Activated CD8-positive, alpha-beta memory T cell treated with anti-CD3 and anti-CD28 coated beads, Interleukin-2, amount 50 U/mL, for 24 hours (primary cell): ENCODE measurements around the gene VKORC1.
A peak's percentile ranks its signal among the peaks of the same experiment; 100 is the strongest.

Source experiments
- DNase-seq: peaks from one replicate; pipeline ENCODE4 v3.0.0-alpha.2; 2020; ENCODE audit errors: extremely low read depth

Gene VKORC1

DNA sequence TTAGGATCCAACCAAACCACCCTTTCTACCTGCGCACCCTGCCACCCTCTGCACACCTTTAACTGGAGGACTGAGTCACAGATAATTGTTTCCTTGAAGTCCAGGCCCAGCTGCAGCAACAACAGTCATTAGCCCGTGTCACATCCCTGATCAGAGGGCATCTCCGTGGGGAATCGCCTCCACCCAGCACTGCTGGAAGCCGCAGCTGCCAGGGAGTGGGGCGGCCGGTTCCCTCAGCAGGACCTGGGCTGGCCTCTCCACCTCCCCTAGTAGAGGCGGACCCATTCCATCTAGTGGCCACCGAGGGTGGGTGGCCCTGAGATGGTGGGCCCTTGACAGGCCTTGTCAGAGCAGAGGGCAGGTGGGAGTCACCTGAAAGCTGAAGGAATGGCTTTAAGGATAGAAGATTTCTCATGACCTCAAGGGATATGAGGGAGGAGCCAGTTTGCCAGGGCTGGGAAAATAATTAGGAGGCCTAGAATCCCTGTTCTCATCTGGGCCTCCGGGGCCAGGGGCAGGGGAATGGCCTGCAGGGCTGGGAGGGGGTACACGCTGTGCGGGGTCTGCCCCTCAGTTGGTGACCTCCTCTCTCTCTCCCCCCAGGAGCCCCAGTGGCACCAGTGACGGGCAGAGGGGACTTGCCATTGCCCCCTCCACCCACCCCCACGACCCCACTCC is 12.1 kb downstream of the VKORC1 start:
- DNase-seq = no peak

GRCh38 chr16:31081428-31082351 is 12.9 kb downstream of the VKORC1 start:
- no peak for DNase-seq

DNA sequence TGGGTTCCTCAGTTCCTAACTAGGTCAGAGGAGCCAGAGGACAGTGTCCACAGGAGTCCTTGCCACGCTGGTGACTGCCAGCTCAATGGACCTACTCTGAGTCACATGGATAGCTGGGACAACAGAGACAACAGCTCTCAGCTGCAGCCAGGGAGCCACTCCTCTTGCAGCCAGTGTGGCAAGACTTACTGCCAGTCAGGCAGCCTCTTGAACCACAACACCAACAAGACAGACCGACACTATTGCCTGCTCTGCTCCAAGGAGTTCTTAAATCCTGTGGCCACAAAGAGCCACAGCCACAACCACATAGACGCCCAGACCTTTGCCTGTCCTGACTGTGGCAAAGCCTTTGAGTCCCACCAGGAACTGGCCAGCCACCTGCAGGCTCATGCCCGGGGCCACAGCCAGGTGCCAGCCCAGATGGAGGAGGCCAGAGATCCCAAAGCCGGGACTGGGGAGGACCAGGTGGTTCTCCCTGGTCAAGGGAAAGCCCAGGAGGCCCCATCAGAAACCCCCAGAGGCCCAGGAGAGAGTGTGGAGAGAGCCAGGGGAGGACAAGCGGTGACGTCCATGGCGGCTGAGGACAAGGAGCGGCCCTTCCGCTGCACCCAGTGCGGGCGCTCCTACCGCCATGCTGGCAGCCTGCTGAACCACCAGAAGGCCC is 13.7 kb downstream of the VKORC1 start:
- DNase-seq = no peak

DNA sequence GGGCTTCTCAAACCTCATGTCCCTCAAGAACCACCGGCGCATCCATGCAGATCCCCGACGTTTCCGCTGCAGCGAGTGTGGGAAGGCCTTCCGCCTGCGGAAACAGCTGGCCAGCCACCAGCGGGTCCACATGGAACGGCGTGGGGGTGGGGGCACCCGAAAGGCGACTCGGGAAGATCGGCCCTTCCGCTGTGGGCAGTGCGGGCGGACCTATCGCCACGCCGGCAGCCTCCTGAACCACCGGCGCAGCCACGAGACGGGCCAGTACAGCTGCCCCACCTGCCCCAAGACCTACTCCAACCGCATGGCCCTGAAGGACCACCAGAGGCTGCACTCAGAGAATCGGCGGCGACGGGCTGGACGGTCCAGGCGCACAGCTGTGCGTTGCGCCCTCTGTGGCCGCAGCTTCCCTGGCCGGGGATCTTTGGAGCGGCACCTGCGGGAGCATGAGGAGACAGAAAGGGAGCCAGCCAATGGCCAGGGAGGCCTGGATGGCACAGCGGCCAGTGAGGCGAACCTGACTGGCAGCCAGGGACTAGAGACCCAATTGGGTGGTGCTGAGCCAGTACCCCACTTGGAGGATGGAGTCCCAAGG is 14.5 kb downstream of the VKORC1 start:
- DNase-seq = no peak

- no peak for DNase-seq
Observed at GRCh38 chr16:31079342-31079944, 15.2 kb downstream of the VKORC1 start.

GRCh38 chr16:31078597-31079341 is 15.8 kb downstream of the VKORC1 start:
- DNase-seq = no peak

DNA sequence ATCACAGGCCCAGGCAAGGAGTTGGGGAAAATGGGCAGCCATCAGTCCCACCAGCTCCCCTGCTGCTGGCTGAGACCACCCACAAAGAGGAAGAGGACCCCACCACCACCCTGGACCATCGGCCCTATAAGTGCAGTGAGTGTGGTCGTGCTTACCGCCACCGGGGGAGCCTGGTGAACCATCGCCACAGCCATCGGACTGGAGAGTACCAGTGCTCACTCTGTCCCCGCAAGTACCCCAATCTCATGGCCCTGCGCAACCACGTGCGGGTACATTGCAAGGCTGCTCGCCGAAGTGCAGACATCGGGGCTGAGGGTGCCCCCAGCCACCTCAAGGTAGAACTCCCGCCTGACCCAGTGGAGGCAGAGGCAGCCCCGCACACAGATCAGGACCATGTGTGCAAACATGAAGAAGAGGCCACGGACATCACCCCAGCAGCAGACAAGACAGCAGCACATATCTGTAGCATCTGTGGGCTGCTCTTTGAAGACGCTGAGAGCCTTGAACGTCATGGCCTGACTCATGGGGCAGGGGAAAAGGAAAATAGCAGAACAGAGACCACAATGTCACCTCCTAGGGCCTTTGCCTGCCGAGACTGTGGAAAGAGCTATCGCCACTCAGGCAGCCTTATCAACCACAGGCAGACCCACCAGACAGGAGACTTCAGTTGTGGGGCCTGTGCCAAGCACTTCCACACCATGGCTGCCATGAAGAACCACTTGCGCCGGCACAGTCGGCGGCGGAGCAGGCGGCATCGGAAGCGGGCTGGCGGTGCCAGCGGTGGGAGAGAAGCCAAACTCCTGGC is 16.8 kb downstream of the VKORC1 start:
- no peak for DNase-seq

DNA sequence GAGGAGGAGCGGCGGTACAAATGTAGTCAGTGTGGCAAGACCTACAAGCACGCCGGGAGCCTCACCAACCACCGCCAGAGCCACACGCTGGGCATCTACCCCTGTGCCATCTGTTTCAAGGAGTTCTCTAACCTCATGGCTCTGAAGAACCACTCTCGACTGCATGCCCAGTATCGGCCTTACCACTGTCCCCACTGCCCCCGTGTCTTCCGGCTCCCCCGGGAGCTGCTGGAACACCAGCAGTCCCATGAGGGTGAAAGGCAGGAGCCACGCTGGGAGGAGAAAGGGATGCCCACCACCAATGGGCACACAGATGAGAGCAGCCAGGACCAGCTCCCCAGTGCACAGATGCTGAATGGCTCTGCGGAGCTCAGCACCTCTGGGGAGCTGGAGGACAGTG is 17.6 kb downstream of the VKORC1 start:
- DNase-seq = no peak

DNA sequence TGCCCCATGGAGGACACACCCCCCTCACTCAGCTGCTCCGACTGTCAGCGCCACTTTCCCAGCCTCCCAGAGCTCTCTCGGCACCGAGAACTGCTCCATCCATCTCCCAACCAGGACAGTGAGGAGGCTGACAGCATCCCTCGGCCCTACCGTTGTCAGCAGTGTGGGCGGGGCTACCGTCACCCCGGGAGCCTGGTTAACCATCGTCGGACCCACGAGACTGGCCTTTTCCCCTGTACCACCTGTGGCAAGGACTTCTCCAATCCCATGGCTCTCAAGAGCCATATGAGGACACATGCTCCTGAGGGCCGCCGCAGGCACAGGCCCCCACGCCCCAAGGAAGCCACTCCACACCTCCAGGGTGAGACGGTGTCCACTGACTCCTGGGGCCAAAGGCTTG is 18.3 kb downstream of the VKORC1 start:
- DNase-seq = no peak

DNA sequence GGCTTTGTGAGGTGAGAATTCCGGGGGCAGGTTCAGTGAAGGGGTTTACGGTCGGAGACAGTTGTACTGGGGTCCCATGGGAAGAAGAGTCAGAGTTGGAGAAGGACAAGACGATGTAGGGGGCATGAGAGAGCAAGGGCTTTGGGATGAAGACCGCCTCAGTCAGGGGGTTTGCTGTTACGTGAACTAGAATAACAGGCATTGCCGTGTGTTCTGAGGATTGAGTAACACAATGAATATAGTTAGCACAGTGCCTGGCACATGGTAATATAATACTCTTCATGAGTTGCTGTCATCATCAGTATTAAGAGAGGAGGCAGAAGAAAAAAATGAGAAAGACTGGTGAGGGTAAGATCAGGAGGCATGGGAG is 19.8 kb downstream of the VKORC1 start:
- no peak for DNase-seq

- DNase-seq = peak; percentile 98
Observed at GRCh38 chr16:31073970-31074813, 20.4 kb downstream of the VKORC1 start, which contains the start of the genes ZNF646 and ZNF668. Gene ZNF646, plus strand, starts transcription at chr16:31074422. Its CDS starts 1,903 bp downstream, at chr16:31076325. Gene ZNF668, minus strand, starts transcription at chr16:31074240. Its CDS starts 9,781 bp downstream, at chr16:31064459.

GRCh38 chr16:31073142-31073969 is 21.2 kb downstream of the VKORC1 start:
- DNase-seq = peak; percentile 72

DNA sequence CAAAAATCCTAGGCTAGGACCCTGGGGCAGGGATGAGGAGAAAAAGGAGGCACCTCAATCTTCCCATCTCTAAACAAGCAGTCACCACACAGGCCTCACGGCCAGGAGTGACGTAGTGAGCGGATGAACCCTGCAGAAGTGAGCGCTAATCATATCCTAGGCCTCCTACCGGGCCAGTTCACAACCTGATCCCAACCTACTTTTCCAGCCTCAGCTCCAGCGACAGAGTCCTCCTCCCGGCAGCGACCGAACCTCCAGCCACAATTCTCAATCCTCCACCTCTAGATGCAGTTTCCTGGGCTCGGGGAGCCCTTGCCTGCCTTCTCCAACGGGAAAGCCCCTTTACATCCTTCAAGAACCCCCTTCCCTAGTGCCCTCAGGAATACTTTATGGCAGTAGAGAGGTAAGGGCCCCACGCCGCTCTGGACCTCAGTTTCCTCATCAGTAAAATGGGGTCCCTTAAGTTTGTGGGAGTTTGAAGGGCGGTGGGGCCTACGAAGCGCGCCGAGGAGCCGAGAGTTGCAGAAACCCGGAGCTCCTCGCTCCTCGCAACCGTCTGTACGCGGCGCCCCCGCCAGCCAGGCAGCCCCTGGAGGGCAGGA is 22.0 kb downstream of the VKORC1 start:
- DNase-seq = no peak

DNA sequence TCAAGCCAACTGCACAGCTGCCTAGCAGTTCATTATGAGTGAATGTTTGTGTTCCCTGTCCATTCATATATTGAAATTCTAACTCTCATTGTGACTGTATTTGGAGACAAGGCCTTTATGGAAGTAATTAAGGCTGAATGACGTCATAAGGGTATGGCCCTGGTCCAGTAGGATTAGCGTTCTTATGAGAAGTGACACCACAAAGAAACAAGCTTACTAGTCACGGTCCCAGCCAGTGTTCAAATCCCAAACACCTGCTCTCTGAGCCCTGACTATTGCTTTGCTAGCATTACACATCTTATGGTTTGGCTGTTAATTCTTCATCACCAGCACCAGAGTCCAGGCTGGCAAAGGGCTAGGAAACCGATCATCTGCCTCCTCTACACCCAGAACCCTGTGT is 22.7 kb downstream of the VKORC1 start:
- DNase-seq = no peak

- DNase-seq = no peak
Observed at GRCh38 chr16:31067342-31067741, 27.3 kb downstream of the VKORC1 start.

DNA sequence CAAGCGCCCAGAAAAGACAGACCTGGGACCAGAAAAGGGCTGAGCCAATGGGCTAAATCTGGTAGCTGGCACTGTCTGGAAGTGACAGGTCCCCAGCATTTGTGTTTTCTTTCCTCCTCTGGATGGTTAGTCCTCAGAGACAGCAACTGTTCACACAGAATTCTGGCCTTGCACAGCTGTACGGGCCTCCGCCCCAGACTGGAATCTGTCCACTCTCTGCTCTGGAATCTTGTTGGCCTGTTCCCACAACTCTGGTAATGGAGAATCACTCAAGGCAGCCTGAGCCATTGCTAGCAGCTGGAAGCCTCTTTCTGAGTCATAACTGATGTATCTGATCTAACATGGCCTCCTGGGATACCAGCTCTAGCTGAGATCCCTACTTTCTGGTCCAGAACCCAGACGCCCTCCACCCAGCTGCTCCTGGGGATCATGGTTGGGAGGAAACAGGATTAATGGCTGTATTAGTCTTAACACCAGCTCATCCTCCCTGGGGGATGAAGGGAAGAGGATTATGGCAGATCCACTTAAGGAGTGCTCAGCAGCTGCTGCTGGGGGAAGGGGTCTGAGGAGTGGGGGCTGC is 29.6 kb downstream of the VKORC1 start:
- no peak for DNase-seq

- no peak for DNase-seq
Observed at GRCh38 chr16:31063843-31064611, 30.6 kb downstream of the VKORC1 start.
